Endothelial cell of umbilical vein (primary cell): Measurements from ENCODE around the gene LMO4. TPM values are rescaled to one million over a fixed set of nuclear protein-coding genes. Genes with fewer than 3 reads are reported as not detected.

ENCODE experiments used
- BruUV-seq: library from RNA; stranded (reverse); fragments of 400-500 nt; replicated peaks from 2 replicates; lab custom pipeline; 2021; lab: Mats Ljungman, UMichigan
- CTCF ChIA-PET: fragments of 300-600, 350-600 bp; sonication (Branson Sonifier 250); formaldehyde crosslinking; loops from one replicate; lab custom pipeline; 2021; ENCODE audit warnings: antibody characterized with exemption, inconsistent platforms; lab: Charles Lee
- POLR2A ChIA-PET: fragments of 300-600, 350-600 bp; sonication (Branson Sonifier 250); formaldehyde crosslinking; loops from one replicate; lab custom pipeline; 2021; ENCODE audit warnings: antibody characterized with exemption, inconsistent platforms; lab: Charles Lee
- DNase-seq: peaks from one replicate; pipeline ENCODE4 v3.0.0-alpha.2; 2011; ENCODE audit warnings: low read depth, low spot score
- FAIRE-seq: peaks from 2 replicates; lab custom pipeline; 2011; peaks lifted over from hg19 to GRCh38; lab: Jason Lieb, UNC
- H2AFZ ChIP-seq: 2 replicates; pipeline ENCODE4 v1.6.0; 2012; ENCODE audit warnings: low read depth, low read length, control low read depth, inconsistent platforms
- H3K27ac ChIP-seq: 2 replicates; pipeline ENCODE4 v1.5.1; 2011; ENCODE audit warnings: low read depth, mild to moderate bottlenecking, control low read depth, low read length, moderate library complexity; ENCODE audit not compliant: insufficient read depth
- H3K27me3 ChIP-seq, 2 experiments: 2 replicates each; pipeline versions ENCODE4 v1.6.0 to v1.6.1; 2011; ENCODE audit warnings: low read length in 2 of 2, mixed read lengths in 1 of 2; ENCODE audit not compliant: control insufficient read depth in 2 of 2, insufficient read depth in 2 of 2
- H3K36me3 ChIP-seq, 2 experiments: 2 replicates in 1 of 2; 3 replicates in 1 of 2; pipeline ENCODE4 v1.5.1; 2011; ENCODE audit warnings: low read length in 2 of 2, mild to moderate bottlenecking in 1 of 2, moderate library complexity in 1 of 2; ENCODE audit not compliant: control insufficient read depth in 2 of 2, insufficient read depth in 2 of 2; ENCODE audit errors: extremely low read depth in 1 of 2
- H3K4me1 ChIP-seq: 3 replicates; pipeline ENCODE4 v1.5.1; 2011; ENCODE audit warnings: mild to moderate bottlenecking, low read length; ENCODE audit not compliant: control insufficient read depth, insufficient read depth; ENCODE audit errors: extremely low read depth
- H3K4me2 ChIP-seq: 2 replicates; pipeline ENCODE4 v1.6.1; 2011; ENCODE audit warnings: low read length, control low read depth, mixed read lengths; ENCODE audit not compliant: insufficient read depth
- H3K4me3 ChIP-seq, 3 experiments: fragments of 200-600 bp in 1 of 3; sonication (generic), shearing (Covaris generic) in 1 of 3; replicated peaks in 1 of 3; 2 replicates each; pipeline ENCODE4 v1.5.1; 2011 to 2016; ENCODE audit warnings: control low read depth in 3 of 3, low read length in 3 of 3, mild to moderate bottlenecking in 2 of 3, inconsistent platforms in 1 of 3, low read depth in 1 of 3, moderate library complexity in 1 of 3; ENCODE audit not compliant: insufficient read depth in 1 of 3
- H3K79me2 ChIP-seq: 2 replicates; pipeline ENCODE4 v1.6.0; 2012; ENCODE audit warnings: low read length, inconsistent platforms; ENCODE audit not compliant: control insufficient read depth, insufficient read depth
- H3K9ac ChIP-seq: replicated peaks from 2 replicates; pipeline ENCODE3; 2011; ENCODE audit warnings: low read length, control low read depth; ENCODE audit not compliant: insufficient read depth; ENCODE audit errors: extremely low read depth
- H3K9me1 ChIP-seq: replicated peaks from 3 replicates; pipeline ENCODE4 v1.6.0; 2011; ENCODE audit warnings: mild to moderate bottlenecking, low read length; ENCODE audit not compliant: control insufficient read depth, insufficient read depth; ENCODE audit errors: extremely low read depth
- H3K9me3 ChIP-seq: replicated peaks from 2 replicates; pipeline ENCODE4 v1.5.1; 2012; ENCODE audit warnings: low read length, inconsistent platforms; ENCODE audit not compliant: control insufficient read depth, insufficient read depth
- H4K20me1 ChIP-seq: replicated peaks from 2 replicates; pipeline ENCODE3; 2011; ENCODE audit warnings: mild to moderate bottlenecking, low read length; ENCODE audit not compliant: control insufficient read depth, insufficient read depth; ENCODE audit errors: extremely low read depth
- EZH2 ChIP-seq: IDR thresholded peaks from 2 replicates; pipeline ENCODE4 v1.6.1; 2012; ENCODE audit warnings: borderline replicate concordance, low read depth, mild to moderate bottlenecking, moderate library complexity, low read length, inconsistent platforms; ENCODE audit not compliant: severe bottlenecking
- FOS ChIP-seq: IDR thresholded peaks from 2 replicates; pipeline ENCODE4 v1.6.1; 2011; ENCODE audit warnings: mild to moderate bottlenecking, low read length, moderate library complexity, borderline replicate concordance; ENCODE audit not compliant: insufficient read depth
- GATA2 ChIP-seq: IDR thresholded peaks from 2 replicates; pipeline ENCODE4 v1.7.0; 2011; ENCODE audit warnings: low read depth, mild to moderate bottlenecking, moderate library complexity, mixed read lengths, low read length; ENCODE audit not compliant: insufficient read length, insufficient read depth
- JUN ChIP-seq: IDR thresholded peaks from 2 replicates; pipeline ENCODE4 v1.6.1; 2011; ENCODE audit warnings: borderline replicate concordance, low read depth; ENCODE audit not compliant: insufficient read length, insufficient read depth
- MYC ChIP-seq: IDR thresholded peaks from one replicate; pipeline ENCODE4 v1.6.1; 2011; ENCODE audit warnings: mild to moderate bottlenecking, low read depth, low read length
- POLR2A ChIP-seq: IDR thresholded peaks from 2 replicates; pipeline ENCODE4 v1.6.1; 2012; ENCODE audit warnings: low read depth, mild to moderate bottlenecking, control low read depth, low read length
- POLR2AphosphoS5 ChIP-seq: IDR thresholded peaks from 2 replicates; pipeline ENCODE4 v1.6.1; 2012; ENCODE audit warnings: low read depth, mild to moderate bottlenecking, control low read depth, low read length, moderate library complexity; ENCODE audit not compliant: insufficient read depth
- dilution Hi-C: fragments of 300-500 bp; cut with MboI; formaldehyde crosslinking; loops from one replicate; pipeline ENCODE4 v1.15.0; 2019; ENCODE audit warnings: low sequenced_read_pairs; ENCODE audit not compliant: extremely low pct_ligation_motif_present
- intact Hi-C: fragments of 100-400 bp; cut with micrococcal nuclease; formaldehyde crosslinking; loops from one replicate; pipeline ENCODE4 v1.10.0; 2022
- polyA plus RNA-seq, 4 experiments: library from polyadenylated mRNA; depleted of rRNA in 3 of 4; stranded (reverse) in 3 of 4; unstranded in 1 of 4; fragments of >200 nt; gene quantifications; 2 replicates each; pipeline versions ENCODE4 v1.2.1 to v1.2.3, GENCODE V29; 2011 to 2012; ENCODE audit warnings: missing spikeins in 1 of 4
- total RNA-seq: library from RNA; stranded (reverse); gene quantifications from 2 replicates; pipeline ENCODE4 v1.2.3, GENCODE V29; 2021
- TF ChIP-seq, protein P1 (sequence below): IDR thresholded peaks from 2 replicates; pipeline ENCODE4 v1.6.1; 2011; ENCODE audit not compliant: insufficient read depth, insufficient read length
- TF ChIP-seq, protein P2 (sequence below), 2 donors: IDR thresholded peaks; 1 replicate in 1 of 2; 2 replicates in 1 of 2; pipeline ENCODE4 v1.5.1; 2011; ENCODE audit warnings: low read length in 2 of 2, mild to moderate bottlenecking in 2 of 2, moderate library complexity in 2 of 2, control low read depth in 1 of 2, inconsistent platforms in 1 of 2, low read depth in 1 of 2; ENCODE audit not compliant: insufficient read depth in 1 of 2; ENCODE audit errors: extremely low read depth in 1 of 2

The LMO4 gene
- total and polyA plus RNA-seq, 2 donors (not counting 3 experiments of a cell fraction or from before 2014, with no cell fraction given): 24.8 to 36.6 TPM

DNA sequence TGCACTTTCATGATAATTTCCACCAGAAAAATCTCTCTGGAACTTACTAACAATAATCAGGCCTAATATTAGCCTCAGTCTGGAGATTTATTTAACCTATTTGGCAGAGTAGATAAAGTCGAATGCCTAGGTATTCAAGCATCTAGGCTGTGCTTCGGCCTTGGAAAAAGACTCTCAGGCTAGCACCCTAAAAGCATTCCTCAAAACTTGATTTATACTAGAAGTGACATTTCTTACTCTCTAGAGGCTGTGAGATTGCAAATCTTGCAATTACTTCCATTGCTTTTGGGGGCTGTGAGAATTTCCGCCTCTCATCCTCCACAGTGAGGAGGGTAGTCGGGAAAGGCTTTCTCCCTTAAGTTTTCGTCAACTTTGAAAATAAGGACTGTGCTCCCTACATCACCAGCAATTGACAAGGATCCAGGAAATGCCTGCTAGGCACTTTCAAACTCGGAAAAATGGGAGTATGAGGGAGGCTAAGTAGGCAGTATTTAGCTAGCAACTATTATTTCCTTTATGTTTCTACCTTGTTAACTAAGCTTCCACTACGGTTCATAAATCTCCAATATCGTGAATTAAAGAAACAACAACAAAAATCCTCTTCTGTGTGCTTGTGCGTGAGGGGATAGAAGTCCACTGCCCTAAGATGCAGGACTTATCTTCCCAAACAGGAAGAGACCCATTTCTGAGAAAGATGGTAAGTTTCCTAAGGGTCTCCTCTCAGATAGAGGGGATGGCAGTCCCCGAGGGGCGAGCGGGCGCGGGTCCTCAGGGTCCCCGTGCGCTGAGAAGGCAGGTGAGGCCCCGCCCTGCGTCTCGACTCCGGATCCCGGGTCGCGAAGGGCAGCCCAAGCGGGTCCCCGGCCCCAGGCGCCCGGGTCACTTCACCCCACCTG lies 1.1 kb upstream of the LMO4 start:
- Histone ChIP-seq H3K9ac (peak overlapping the region; percentile 73), H3K4me3 (peak overlapping the region; percentile 46 to 89 (median 69)), H2AFZ (peak overlapping the region; percentile 81), H4K20me1 (no peaks in the 10 kb centered on the region), H3K27ac (peak overlapping the region; percentile 58), H3K36me3 (no peaks in the 10 kb centered on the region), H3K4me1 (peaks cover 12% of the 10 kb centered on the region), H3K9me3 (no peaks in the 10 kb centered on the region), H3K79me2 (peaks cover 16% of the 10 kb centered on the region), H3K4me2 (peak overlapping the region; percentile 80), H3K27me3 (peaks cover 0 to 3% of the 10 kb centered on the region in 2 experiments), H3K9me1 (no peaks in the 10 kb centered on the region)
- TF ChIP-seq, protein P1, sequence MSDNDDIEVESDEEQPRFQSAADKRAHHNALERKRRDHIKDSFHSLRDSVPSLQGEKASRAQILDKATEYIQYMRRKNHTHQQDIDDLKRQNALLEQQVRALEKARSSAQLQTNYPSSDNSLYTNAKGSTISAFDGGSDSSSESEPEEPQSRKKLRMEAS: no peak
- TF ChIP-seq EZH2 (no peak), GATA2 (no peak), POLR2AphosphoS5 (no peak), MYC (no peak), POLR2A (no peak), FOS (no peak), JUN (no peak)
- TF ChIP-seq, protein P2, sequence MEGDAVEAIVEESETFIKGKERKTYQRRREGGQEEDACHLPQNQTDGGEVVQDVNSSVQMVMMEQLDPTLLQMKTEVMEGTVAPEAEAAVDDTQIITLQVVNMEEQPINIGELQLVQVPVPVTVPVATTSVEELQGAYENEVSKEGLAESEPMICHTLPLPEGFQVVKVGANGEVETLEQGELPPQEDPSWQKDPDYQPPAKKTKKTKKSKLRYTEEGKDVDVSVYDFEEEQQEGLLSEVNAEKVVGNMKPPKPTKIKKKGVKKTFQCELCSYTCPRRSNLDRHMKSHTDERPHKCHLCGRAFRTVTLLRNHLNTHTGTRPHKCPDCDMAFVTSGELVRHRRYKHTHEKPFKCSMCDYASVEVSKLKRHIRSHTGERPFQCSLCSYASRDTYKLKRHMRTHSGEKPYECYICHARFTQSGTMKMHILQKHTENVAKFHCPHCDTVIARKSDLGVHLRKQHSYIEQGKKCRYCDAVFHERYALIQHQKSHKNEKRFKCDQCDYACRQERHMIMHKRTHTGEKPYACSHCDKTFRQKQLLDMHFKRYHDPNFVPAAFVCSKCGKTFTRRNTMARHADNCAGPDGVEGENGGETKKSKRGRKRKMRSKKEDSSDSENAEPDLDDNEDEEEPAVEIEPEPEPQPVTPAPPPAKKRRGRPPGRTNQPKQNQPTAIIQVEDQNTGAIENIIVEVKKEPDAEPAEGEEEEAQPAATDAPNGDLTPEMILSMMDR (IDR thresholded peaks at IDR 0.05; ENCODE audit: extremely low read depth in 1 of 2, insufficient read depth in 1 of 2, low read depth in 1 of 2, low read length in 2 of 2): no peak
- POLR2A ChIA-PET: interaction anchor here (0.6 to 0.7 kb wide), 2 partner anchors 15 to 411 kb away, joined by 3 to 7 read pairs; no protein-coding TSS in a partner anchor
- intact Hi-C loops (loop anchor here (1.0 to 5.0 kb wide), 7 partner anchors 101 to 1000 kb away; no protein-coding TSS in a partner anchor), dilution Hi-C loops (no loop called here)
- TSS peak; percentile 86 for BruUV-seq
- DNase-seq: no peak
- CTCF ChIA-PET: interaction anchor here (0.7 to 2.0 kb wide), 5 partner anchors 8 to 627 kb away, joined by 3 to 28 read pairs (median 8); no protein-coding TSS in a partner anchor
- FAIRE-seq: peak; percentile 55
